Gastrocnemius medialis (tissue), 4 donors: ENCODE measurements around the gene SAMD13. TPM values are rescaled to one million over a fixed set of nuclear protein-coding genes. Genes with fewer than 3 reads are reported as not detected.

Experiments used
- ATAC-seq, 2 donors: fragments of 150-250 bp; one replicate each; pipeline ENCODE4 v1.9.1; 2016
- DNase-seq, 2 donors: peaks; one replicate each; pipeline ENCODE4 v3.0.0-alpha.2; 2019
- H3K27ac ChIP-seq, 4 donors: fragments of 200-600 bp; sonication (generic); 1 replicate in 1 of 4; 2 replicates in 3 of 4; pipeline ENCODE4 v1.5.1; 2016 to 2018; ENCODE audit warnings: mild to moderate bottlenecking in 2 of 4, moderate library complexity in 1 of 4
- H3K27me3 ChIP-seq, 3 donors: fragments of 200-600 bp; sonication (generic) in 2 of 3; 1 replicate in 1 of 3; 2 replicates in 2 of 3; pipeline versions ENCODE4 v1.5.1 to v1.6.0; 2016 to 2019; ENCODE audit warnings: mild to moderate bottlenecking in 1 of 3, moderate library complexity in 1 of 3
- H3K36me3 ChIP-seq, 2 donors: fragments of 200-600 bp; sonication (generic) in 1 of 2; one replicate each; pipeline ENCODE4 v1.5.1; 2017 to 2018
- H3K4me1 ChIP-seq, 2 donors: fragments of 200-600 bp; sonication (generic) in 1 of 2; one replicate each; pipeline ENCODE4 v1.5.1; 2016 to 2017; ENCODE audit warnings: mild to moderate bottlenecking in 2 of 2
- H3K4me3 ChIP-seq, 4 donors: fragments of 200-600 bp; sonication (generic) in 3 of 4; 1 replicate in 1 of 4; 2 replicates in 3 of 4; pipeline ENCODE4 v1.5.1; 2016 to 2019; ENCODE audit warnings: mild to moderate bottlenecking in 2 of 4
- H3K9me3 ChIP-seq, 3 donors: fragments of 200-600 bp; sonication (generic) in 2 of 3; 1 replicate in 1 of 3; 2 replicates in 2 of 3; pipeline ENCODE4 v1.5.1; 2016 to 2019
- POLR2A ChIP-seq, 2 donors: fragments of 450-650 bp; IDR thresholded peaks; one replicate each; pipeline ENCODE4 v1.6.1; 2017; ENCODE audit warnings: antibody characterized with exemption in 2 of 2, mild to moderate bottlenecking in 2 of 2, moderate library complexity in 2 of 2
- in situ Hi-C, 4 donors: fragments of 200-750 bp; cut with MboI; loops; one replicate each; pipeline versions ENCODE4 v1.15.0 to v1.8.0; 2017; ENCODE audit warnings: low sequenced_read_pairs in 4 of 4
- intact Hi-C: fragments of 100-400 bp; cut with DNase I; formaldehyde crosslinking; loops from one replicate; pipeline ENCODE4 v1.15.1; 2023; ENCODE audit warnings: low total_unique reads
- total RNA-seq, 4 donors: library from RNA; depleted of rRNA; stranded (reverse); fragments of >200 nt; gene quantifications; one replicate each; pipeline versions ENCODE4 v1.1.0 to v1.2.3, GENCODE V29; 2016
- TF ChIP-seq, protein P1 (sequence below), 5 experiments: fragments of 450-650 bp in 3 of 5; fragments of 200-600 bp in 2 of 5; sonication (generic) in 2 of 5; IDR thresholded peaks in 4 of 5; conservative IDR thresholded peaks in 1 of 5; 1 replicate in 4 of 5; 2 replicates in 1 of 5; pipeline ENCODE4 v1.5.1; 2016 to 2019; ENCODE audit warnings: antibody characterized with exemption in 5 of 5, mild to moderate bottlenecking in 3 of 5, moderate library complexity in 3 of 5

The SAMD13 gene
- total RNA-seq, 4 donors from 2014 or later = 1.5 to 10.8 (median 5.4) TPM

DNA sequence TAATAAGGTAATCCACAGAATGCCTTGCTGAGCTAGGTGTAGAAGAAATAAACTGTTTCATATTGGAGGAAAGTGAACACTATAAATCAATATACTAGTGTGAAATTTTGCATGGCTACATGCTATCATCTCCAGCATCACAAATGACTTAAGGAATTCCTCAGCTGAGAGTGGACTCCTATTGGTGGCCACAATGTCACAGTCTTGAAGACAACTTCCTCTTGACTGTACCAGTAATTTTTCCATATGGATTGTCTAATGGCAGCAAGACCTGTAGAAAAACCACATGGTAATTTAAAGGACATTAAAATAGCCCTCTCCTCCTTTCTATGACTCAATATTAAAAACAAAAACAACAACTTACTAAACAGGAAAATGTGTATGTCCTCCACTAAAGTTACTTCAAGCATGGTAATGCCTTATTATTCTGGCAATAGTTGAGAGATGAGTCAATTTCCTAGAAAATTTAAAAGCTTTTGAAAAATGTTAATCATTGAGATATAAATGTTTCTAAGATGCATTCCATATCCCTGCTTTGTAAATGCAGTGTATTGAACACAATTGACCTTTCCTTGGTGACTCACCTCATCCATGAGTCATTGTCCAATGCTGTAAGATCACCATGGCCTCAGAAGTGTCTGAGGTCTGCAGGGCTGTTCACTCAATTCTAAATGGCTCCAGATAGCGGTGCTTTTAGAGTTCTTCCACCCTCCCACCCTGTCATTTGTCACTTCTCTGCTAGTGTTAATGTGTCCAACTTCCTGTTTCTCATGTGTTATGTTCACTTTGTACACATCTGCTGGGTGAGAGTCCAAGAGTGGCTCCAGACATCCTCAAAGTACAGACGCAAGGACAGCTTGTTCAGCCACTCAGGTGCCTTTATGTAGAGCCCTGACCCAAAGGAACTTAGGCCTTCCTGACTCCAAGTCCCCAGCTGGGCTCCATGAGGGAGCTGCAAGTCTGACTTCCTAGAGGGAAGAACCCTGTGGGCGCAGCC, 64.0 kb downstream of the SAMD13 start:
- Histone ChIP-seq H3K9me3 (no peaks in the 10 kb centered on the region), H3K27me3 (no peaks in the 10 kb centered on the region), H3K36me3 (no peaks in the 10 kb centered on the region), H3K27ac (peak overlapping the region in 2 of 4 donors; percentile 27 to 42), H3K4me1 (peaks cover 28 to 33% of the 10 kb centered on the region in 2 donors), H3K4me3 (no peak overlapping the region)
- TF ChIP-seq, protein P1, sequence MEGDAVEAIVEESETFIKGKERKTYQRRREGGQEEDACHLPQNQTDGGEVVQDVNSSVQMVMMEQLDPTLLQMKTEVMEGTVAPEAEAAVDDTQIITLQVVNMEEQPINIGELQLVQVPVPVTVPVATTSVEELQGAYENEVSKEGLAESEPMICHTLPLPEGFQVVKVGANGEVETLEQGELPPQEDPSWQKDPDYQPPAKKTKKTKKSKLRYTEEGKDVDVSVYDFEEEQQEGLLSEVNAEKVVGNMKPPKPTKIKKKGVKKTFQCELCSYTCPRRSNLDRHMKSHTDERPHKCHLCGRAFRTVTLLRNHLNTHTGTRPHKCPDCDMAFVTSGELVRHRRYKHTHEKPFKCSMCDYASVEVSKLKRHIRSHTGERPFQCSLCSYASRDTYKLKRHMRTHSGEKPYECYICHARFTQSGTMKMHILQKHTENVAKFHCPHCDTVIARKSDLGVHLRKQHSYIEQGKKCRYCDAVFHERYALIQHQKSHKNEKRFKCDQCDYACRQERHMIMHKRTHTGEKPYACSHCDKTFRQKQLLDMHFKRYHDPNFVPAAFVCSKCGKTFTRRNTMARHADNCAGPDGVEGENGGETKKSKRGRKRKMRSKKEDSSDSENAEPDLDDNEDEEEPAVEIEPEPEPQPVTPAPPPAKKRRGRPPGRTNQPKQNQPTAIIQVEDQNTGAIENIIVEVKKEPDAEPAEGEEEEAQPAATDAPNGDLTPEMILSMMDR (IDR thresholded peaks at IDR 0.05 in 4 of 5, conservative IDR thresholded peaks at IDR 0.05 in 1 of 5) = no peak
- TF ChIP-seq POLR2A (IDR thresholded peaks at IDR 0.05) = no peak
- in situ Hi-C loops (no loop called here), intact Hi-C loops (no loop called here)
- DNase-seq (no peak), ATAC-seq (peak; percentile 9 to 28)

DNA sequence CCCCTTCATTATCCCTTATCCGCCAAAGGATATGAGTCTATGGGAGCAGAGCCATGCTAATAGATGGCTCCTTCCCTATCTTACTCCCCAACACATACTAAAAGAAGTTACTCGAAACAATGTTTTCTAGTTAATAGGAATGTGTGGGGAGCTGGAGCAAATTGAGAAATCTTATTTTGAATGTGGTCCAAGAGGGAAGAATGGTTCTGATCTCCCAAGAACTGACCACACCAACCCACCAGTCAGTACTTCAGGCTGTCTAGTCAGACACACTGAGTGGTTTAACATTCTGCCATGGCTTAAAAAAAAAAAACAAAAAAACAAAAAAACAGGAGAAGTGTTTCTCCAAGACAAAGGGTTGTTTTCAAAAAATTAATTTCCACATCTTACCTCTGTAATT, 65.3 kb downstream of the SAMD13 start:
- in situ Hi-C loops (no loop called here), intact Hi-C loops (no loop called here)
- TF ChIP-seq, protein P1 (IDR thresholded peaks at IDR 0.05 in 4 of 5, conservative IDR thresholded peaks at IDR 0.05 in 1 of 5) = no peak
- no peak for TF ChIP-seq POLR2A (IDR thresholded peaks at IDR 0.05)
- Histone ChIP-seq H3K9me3 (no peaks in the 10 kb centered on the region), H3K27ac (peak overlapping the region in 1 of 4 donors; percentile 23), H3K27me3 (no peaks in the 10 kb centered on the region), H3K36me3 (no peaks in the 10 kb centered on the region), H3K4me1 (peaks cover 28 to 33% of the 10 kb centered on the region in 2 donors), H3K4me3 (no peak overlapping the region)
- DNase-seq (no peak), ATAC-seq (no peak)

DNA sequence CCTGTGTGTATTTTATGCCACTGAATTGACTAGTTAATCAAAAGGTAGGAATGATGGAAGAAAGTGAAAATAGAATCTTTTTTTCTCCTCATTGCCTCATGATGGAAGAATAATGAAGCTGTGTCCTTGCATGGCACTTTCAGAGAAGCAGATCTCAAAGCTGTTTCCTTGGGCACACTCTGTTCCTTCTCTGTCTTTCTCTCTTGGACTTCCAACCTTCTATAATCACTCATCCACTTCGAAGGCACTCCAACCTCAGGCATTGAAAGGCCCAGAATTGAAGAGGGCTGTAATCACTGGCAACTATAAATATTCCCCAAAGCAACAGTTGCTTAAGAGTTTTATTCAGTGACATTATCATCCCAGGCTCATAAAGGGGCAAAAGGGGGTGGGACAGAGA, 65.7 kb downstream of the SAMD13 start:
- ATAC-seq = peak in 1 of 2 donors; percentile 23
- in situ Hi-C loops = no loop called here
- intact Hi-C loops = no loop called here

DNA sequence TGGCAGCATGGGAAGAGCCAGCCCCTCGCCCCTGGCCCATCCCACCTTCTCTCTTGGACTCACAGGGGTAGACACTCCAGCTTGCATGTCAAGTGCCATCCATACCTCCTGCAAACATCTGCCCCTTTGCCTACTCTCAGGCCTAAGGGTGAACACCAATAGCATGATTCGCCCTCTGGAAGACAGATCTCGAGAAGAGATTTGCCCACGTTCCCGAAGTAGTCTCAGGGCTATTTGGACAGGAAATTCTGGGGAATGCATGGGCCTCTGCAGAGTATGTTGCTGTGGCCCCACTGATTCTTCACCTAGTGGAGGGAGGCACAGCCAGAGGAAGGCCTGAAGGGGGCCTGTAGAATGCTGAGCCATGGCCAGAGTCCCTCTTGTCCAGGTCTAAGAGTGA, 66.9 kb downstream of the SAMD13 start:
- in situ Hi-C loops = no loop called here
- no peak for ATAC-seq

More for the DNA sequence above, 65.7 kb downstream of the SAMD13 start:
- DNase-seq = no peak
- peak overlapping the region in 2 of 4 donors; percentile 1 to 23 for H3K27ac ChIP-seq
- no peaks in the 10 kb centered on the region for H3K36me3 ChIP-seq
- no peak for TF ChIP-seq POLR2A (IDR thresholded peaks at IDR 0.05)
- TF ChIP-seq, protein P1 (IDR thresholded peaks at IDR 0.05 in 4 of 5, conservative IDR thresholded peaks at IDR 0.05 in 1 of 5) = no peak
- no peaks in the 10 kb centered on the region for H3K27me3 ChIP-seq
- no peak overlapping the region for H3K4me3 ChIP-seq
- no peaks in the 10 kb centered on the region for H3K9me3 ChIP-seq
- H3K4me1 ChIP-seq = peaks cover 28 to 33% of the 10 kb centered on the region in 2 donors

More for the DNA sequence above, 66.9 kb downstream of the SAMD13 start:
- Histone ChIP-seq H3K9me3 (no peaks in the 10 kb centered on the region), H3K4me3 (no peak overlapping the region), H3K27me3 (no peaks in the 10 kb centered on the region), H3K4me1 (peaks cover 26% of the 10 kb centered on the region in 2 donors), H3K36me3 (no peaks in the 10 kb centered on the region), H3K27ac (no peak overlapping the region)
- TF ChIP-seq POLR2A (IDR thresholded peaks at IDR 0.05) = no peak
- TF ChIP-seq, protein P1 (IDR thresholded peaks at IDR 0.05 in 4 of 5, conservative IDR thresholded peaks at IDR 0.05 in 1 of 5) = no peak
- intact Hi-C loops = no loop called here
- DNase-seq = no peak
